Measurements from ENCODE around the gene TACR2. TPM values are rescaled to one million over a fixed set of nuclear protein-coding genes. Genes with fewer than 3 reads are reported as not detected.

The TACR2 gene
- total RNA-seq, 4 donors from 2014 or later, result 0.65 to 4.5 (median 1.3) TPM

GRCh38 chr10:69385454-69386350 is 31.0 kb downstream of the TACR2 start:
- no peak for TF ChIP-seq CTCF (IDR thresholded peaks at IDR 0.05; ENCODE audit: low read depth)

DNA sequence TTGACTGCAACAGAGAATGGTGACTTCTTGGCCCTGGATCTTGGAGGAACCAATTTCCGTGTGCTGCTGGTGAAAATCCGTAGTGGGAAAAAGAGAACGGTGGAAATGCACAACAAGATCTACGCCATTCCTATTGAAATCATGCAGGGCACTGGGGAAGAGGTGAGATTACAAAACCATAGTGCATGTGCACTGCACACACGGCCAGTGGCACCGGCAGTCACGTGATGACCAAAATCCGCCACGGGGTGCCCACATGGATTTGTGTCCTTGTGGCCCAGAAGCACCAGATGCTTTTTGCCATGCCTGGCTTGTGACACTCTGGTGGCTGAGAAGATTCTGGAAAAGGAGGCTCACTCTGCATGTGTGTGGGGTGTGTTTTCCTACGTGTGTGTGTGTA is 32.4 kb downstream of the TACR2 start:
- no peak for TF ChIP-seq CTCF (IDR thresholded peaks at IDR 0.05; ENCODE audit: low read depth)

GRCh38 chr10:69383558-69383957 is 33.2 kb downstream of the TACR2 start:
- TF ChIP-seq CTCF (IDR thresholded peaks at IDR 0.05; ENCODE audit: low read depth), result no peak

- no peak for TF ChIP-seq CTCF (IDR thresholded peaks at IDR 0.05; ENCODE audit: low read depth)
These were observed 34.2 kb downstream of the TACR2 start for GRCh38 chr10:69382382-69383117.

DNA sequence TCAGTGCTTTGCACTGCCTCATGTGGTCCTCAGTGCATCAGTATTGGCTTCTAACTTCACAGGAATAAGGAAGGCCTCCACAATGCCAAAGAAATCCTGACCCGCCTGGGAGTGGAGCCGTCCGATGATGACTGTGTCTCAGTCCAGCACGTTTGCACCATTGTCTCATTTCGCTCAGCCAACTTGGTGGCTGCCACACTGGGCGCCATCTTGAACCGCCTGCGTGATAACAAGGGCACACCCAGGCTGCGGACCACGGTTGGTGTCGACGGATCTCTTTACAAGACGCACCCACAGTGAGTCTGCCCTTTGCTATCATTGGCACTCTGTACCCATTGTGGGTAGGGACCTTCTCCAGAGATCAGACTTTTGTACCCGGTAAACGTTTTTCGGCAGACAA is 36.9 kb downstream of the TACR2 start:
- TF ChIP-seq CTCF (IDR thresholded peaks at IDR 0.05; ENCODE audit: low read depth), result no peak

DNA sequence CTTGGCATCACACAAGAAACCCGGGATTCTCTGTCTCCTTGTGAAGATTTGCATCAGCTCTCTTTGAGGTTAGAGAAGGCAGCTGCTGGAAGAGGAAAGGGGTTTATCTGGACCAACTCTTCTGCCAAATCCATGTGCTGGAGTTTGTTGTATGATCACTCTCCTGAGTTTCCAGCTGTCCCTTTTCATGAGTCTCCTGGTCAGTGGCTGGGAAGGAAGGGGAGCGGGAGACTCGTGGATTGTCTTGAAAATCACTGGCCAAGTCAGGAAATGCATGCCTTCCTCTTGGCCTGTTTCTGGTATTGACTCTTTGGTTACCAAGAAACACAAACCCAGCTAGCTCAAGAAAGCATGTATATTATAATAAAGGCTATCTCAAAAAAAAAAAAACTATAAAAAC is 38.8 kb downstream of the TACR2 start:
- no peak for TF ChIP-seq CTCF (IDR thresholded peaks at IDR 0.05; ENCODE audit: low read depth)

- no peak for TF ChIP-seq CTCF (IDR thresholded peaks at IDR 0.05; ENCODE audit: low read depth)
These were observed 39.5 kb downstream of the TACR2 start for GRCh38 chr10:69377191-69377590.

Measured in subcutaneous adipose tissue (tissue), 4 donors.